G401.6 (cell line): ENCODE data around the gene CRHR1.
"Not testable (repeated sequence)": the region's sequence is repeated elsewhere in the genome, so short reads cannot be mapped to it uniquely, and the experiment has no call there.

Experiments
- FAIRE-seq: peaks from 2 replicates; lab custom pipeline; 2012; peaks lifted over from hg19 to GRCh38; lab: Jason Lieb, UNC

CRHR1 gene

GRCh38 chr17:45784293-45784740 lies at the start of gene CRHR1:
Gene CRHR1, plus strand, starts transcription at chr17:45784320. Its CDS starts 225 bp downstream, at chr17:45784545.
- no peak for FAIRE-seq

GRCh38 chr17:45734598-45734997 lies 49.5 kb upstream of the CRHR1 start:
- FAIRE-seq, result no peak

- FAIRE-seq, result no peak
Observed at GRCh38 chr17:45735488-45735887, 48.6 kb upstream of the CRHR1 start.

GRCh38 chr17:45739786-45740185 lies 44.3 kb upstream of the CRHR1 start:
- no peak for FAIRE-seq

- FAIRE-seq, result peak; percentile 36
Observed at GRCh38 chr17:45740553-45741330, 43.4 kb upstream of the CRHR1 start.

- no peak for FAIRE-seq
Observed at GRCh38 chr17:45742251-45742650, 41.9 kb upstream of the CRHR1 start.

GRCh38 chr17:45743626-45744326 lies 40.3 kb upstream of the CRHR1 start:
- FAIRE-seq, result no peak

- not testable (repeated sequence) for FAIRE-seq
Observed at GRCh38 chr17:45744826-45745225, 39.3 kb upstream of the CRHR1 start.

GRCh38 chr17:45745601-45746494 lies 38.3 kb upstream of the CRHR1 start:
- no peak for FAIRE-seq

- no peak for FAIRE-seq
Observed at GRCh38 chr17:45747911-45748310, 36.2 kb upstream of the CRHR1 start.

GRCh38 chr17:45748731-45749310 lies 35.3 kb upstream of the CRHR1 start:
- FAIRE-seq, result no peak

GRCh38 chr17:45749831-45750335 lies 34.2 kb upstream of the CRHR1 start:
- FAIRE-seq, result no peak

GRCh38 chr17:45750779-45751440 lies 33.2 kb upstream of the CRHR1 start:
- FAIRE-seq, result no peak

- FAIRE-seq, result no peak
Observed at GRCh38 chr17:45751466-45751865, 32.7 kb upstream of the CRHR1 start.

GRCh38 chr17:45752246-45752645 lies 31.9 kb upstream of the CRHR1 start:
- no peak for FAIRE-seq

- FAIRE-seq, result no peak
Observed at GRCh38 chr17:45753645-45754225, 30.4 kb upstream of the CRHR1 start.

- FAIRE-seq, result no peak
Observed at GRCh38 chr17:45755050-45755449, 29.1 kb upstream of the CRHR1 start.

GRCh38 chr17:45756266-45756991 lies 27.7 kb upstream of the CRHR1 start:
- FAIRE-seq, result no peak

- FAIRE-seq, result no peak
Observed at GRCh38 chr17:45757431-45758218, 26.5 kb upstream of the CRHR1 start.

- FAIRE-seq, result no peak
Observed at GRCh38 chr17:45758544-45758943, 25.6 kb upstream of the CRHR1 start.
